GM20000 (cell line): ENCODE data around the gene MRPS2.

ENCODE experiments used
- DNase-seq: peaks from one replicate; pipeline ENCODE4 v3.0.0; 2012; ENCODE audit warnings: low spot score
- TF ChIP-seq, protein P1 (sequence below): IDR thresholded peaks from 2 replicates; pipeline ENCODE4 v1.5.1; 2012; ENCODE audit warnings: mild to moderate bottlenecking, control low read depth; ENCODE audit errors: extremely low read depth, missing control alignments

Gene MRPS2

DNA sequence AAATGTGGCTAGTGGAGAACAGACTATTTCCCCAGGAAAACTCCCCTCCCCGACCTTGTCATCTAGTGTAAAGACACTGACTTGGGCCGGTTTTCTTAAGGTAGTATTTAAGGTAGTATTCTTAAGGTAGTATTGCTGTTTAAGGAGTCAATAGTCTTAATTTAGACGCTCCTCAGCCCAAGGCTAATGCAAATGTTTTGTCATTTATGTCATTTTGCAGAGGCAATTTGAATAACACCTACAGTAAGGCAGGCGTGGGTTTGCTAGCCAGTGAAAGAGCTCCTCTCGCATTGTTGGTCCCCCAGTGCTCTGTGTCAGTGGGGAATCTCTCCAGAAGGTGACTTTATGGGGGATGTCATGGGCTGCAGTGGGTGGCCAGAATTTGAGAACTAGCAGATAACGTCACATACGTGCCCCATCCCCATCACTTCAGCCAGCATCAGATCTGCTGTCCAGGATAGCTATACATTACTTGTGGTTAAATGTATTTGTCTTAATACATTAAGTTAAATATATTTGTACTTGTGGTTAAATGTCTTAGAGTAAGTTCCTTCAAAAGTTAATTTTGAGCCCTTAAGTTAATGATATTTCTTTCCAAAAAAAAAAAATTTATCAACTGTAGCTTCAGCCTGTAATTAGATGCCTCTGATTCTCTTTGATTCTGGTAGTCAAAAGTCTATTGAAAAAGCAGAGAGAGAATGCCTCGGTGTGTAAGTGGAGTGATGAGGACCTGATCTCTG lies 18.3 kb upstream of the MRPS2 start:
- TF ChIP-seq, protein P1, sequence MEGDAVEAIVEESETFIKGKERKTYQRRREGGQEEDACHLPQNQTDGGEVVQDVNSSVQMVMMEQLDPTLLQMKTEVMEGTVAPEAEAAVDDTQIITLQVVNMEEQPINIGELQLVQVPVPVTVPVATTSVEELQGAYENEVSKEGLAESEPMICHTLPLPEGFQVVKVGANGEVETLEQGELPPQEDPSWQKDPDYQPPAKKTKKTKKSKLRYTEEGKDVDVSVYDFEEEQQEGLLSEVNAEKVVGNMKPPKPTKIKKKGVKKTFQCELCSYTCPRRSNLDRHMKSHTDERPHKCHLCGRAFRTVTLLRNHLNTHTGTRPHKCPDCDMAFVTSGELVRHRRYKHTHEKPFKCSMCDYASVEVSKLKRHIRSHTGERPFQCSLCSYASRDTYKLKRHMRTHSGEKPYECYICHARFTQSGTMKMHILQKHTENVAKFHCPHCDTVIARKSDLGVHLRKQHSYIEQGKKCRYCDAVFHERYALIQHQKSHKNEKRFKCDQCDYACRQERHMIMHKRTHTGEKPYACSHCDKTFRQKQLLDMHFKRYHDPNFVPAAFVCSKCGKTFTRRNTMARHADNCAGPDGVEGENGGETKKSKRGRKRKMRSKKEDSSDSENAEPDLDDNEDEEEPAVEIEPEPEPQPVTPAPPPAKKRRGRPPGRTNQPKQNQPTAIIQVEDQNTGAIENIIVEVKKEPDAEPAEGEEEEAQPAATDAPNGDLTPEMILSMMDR: no peak
- no peak for DNase-seq

DNA sequence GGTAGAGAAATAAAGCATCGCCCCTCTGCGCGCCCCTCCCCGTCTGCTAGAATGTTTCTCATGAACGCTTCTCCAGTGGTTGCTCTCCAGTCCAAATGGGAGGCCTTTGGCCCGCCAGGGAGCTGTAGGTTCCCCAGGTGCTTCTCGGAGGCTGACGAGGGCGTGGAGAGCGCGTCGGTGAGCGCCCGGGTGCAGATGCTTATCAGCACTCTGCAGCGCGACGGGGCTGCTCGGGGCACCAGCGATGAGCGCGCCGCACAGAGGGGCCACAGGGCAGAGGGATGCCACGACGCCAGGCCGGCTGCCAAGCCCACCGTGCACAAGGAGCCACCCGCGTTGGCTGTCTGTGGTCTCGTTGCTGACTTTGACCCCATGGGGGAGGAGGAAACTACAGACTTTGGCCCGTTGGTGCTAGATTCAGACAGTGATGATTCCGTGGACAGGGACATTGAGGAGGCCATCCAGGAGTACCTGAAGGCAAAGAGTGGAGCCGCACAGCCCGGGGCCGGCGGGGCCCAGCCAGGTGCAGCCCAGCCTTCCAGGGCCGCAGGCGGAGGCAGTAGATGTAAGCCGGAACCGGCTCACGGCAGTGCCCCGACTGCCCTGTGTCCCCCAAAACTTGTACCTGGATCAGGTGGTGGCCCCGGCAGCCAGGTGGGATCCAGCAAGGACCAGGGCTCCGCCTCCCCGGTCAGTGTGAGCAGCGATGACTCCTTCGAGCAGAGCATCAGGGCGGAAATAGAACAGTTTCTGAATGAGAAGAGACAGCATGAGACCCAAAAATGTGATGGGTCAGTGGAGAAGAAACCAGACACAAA lies 15.8 kb upstream of the MRPS2 start:
- TF ChIP-seq, protein P1: no peak
- no peak for DNase-seq

DNA sequence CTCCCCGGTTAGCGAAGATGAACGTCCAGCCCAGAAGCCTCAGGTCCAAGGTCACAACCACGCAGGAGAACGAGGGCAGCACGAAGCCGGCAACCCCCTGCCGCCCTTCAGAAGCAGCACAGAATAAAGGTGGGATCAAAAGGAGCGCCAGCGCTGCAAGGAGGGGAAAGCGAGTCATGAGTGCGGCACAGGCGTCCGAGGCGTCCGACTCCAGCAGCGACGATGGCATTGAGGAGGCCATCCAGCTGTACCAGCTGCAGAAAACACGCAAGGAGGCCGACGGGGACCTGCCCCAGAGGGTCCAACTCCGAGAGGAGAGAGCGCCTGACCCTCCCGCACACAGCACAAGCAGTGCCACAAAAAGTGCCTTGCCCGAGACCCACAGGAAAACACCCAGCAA lies 15.1 kb upstream of the MRPS2 start:
- DNase-seq: no peak
- TF ChIP-seq, protein P1: no peak

DNA sequence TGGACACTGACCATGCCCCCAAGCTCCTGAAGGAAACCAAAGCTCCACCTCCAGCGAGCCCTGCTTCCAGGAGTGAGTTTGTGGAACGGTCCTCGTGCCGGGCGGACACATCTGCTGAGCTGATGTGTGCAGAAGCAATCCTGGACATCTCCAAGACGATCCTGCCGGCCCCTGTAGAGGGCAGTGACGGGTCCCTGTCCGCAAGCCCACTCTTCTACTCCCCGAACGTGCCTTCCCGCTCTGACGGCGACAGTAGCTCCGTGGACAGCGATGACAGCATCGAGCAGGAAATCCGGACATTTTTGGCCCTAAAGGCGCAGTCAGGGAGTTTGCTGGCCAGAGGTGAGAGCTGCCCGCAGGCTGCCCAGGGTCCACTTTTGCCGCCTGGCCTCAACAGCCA lies 14.7 kb upstream of the MRPS2 start:
- TF ChIP-seq, protein P1: no peak
- DNase-seq: no peak

DNA sequence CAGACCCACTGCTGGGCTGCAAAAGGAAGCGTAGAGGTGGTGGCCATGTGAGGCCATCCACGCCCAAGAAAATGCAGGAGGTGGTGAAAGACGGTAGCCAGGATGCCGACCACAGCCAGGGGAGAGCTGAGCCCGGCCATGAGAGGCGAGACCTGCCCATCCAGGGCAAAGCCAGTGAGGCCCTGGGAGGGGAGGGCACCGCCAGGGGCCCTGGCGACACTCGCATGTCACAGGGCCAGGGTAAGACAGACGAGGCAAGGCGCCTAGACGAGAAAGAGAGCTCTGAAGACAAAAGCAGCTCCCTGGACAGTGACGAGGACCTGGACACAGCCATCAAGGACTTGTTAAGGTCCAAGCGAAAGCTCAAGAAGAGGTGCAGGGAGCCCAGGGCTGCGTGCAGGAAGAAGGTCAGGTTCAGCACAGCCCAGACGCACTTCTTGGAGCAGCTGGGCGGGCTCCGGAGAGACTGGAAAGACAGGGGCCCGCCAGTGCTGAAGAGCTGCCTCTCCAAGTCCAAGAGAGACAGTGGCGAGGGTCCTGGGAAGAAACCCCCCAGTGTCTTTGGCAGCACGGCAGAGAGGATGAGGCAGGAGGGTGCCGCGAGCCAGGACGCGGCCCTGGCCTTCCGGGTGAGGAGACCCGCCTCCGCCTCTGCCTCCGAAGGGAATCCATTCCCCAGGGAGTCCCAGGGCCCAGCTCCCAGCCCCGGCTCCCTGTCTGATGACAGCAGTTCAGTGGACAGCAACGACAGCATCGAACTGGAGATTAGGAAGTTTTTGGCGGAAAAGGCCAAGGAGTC lies 14.0 kb upstream of the MRPS2 start:
- TF ChIP-seq, protein P1: no peak
- DNase-seq: no peak

DNA sequence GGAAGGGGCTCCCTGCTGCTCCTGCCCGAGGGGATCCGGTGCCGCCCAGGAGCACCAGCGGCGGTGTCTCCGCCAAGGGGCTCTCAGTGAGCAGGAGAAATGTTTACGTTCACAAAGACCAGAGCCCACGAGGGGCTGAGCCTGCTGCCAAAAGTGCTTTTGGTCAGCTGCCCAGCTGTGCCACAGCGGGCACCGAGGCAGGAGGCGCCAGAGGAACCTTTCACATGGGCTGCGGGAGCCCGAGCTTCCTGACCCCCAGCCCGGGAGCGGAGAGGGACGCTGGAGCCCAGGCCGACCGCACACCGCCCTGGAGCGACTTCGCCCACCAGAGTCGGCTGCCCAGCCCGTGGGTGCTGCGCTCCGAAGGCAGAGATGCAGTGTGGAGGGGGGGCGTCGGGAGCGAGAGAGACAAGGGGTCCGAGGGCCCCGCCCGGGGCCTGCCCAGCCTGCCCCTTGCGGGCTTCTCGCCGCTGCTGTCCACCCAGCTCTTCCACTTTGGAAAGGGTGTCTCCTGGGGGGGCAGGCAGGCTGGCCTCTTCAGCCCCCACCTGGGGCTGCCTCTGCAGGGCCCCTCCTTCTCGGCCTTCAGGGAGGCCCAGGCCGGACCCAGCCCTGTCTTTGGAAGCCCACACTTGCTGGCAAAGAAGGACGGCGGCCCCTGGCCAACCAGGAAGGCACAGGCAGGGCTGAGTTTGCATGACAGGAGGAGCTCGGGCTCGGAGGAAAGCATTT lies 13.0 kb upstream of the MRPS2 start:
- TF ChIP-seq, protein P1: no peak
- no peak for DNase-seq

DNA sequence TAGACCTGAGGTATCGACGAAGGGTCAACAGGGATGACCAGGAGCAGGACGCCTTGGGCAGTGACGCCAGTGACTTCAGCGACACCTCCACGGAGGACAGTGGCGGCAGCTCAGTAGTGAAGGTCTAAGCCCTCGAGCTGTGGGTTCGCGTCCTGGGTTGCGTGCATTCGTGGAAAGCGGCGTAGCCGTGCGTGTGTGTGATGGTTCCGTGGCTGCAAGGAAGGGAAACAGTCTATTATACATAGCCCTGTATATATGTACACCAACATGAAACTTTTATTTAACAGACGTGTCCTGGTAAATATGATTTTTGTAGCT lies 12.5 kb upstream of the MRPS2 start:
- TF ChIP-seq, protein P1: no peak
- DNase-seq: no peak
